Measurements from ENCODE around the gene MEIOB. TPM values are rescaled to one million over a fixed set of nuclear protein-coding genes. Genes with fewer than 3 reads are reported as not detected.

MEIOB gene
- total RNA-seq, 1 donor from 2014 or later = 3.7 TPM

DNA sequence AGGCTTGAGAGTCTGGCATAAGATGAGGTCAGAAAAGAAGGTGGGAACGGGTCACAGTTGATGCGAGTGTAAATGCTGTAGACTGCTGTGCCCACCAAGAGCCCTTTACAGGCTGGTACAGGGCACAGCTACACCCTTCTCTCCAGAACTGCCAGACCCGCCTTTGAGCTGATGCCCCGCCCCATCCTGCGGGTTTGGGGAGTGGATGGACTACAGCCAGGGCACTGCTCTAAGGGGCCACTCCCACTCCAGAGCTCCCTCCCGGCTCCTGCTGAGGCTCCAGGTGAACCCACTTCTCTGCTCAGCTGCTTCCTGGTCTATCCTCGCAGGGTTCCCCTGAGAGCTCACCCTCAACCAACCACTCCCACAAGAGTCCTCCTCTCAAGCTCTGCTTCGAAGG lies 12.3 kb downstream of the MEIOB start:
- no peak for DNase-seq (ENCODE audit: low spot score)
- no peaks in the 10 kb centered on the region for H3K36me3 ChIP-seq

DNA sequence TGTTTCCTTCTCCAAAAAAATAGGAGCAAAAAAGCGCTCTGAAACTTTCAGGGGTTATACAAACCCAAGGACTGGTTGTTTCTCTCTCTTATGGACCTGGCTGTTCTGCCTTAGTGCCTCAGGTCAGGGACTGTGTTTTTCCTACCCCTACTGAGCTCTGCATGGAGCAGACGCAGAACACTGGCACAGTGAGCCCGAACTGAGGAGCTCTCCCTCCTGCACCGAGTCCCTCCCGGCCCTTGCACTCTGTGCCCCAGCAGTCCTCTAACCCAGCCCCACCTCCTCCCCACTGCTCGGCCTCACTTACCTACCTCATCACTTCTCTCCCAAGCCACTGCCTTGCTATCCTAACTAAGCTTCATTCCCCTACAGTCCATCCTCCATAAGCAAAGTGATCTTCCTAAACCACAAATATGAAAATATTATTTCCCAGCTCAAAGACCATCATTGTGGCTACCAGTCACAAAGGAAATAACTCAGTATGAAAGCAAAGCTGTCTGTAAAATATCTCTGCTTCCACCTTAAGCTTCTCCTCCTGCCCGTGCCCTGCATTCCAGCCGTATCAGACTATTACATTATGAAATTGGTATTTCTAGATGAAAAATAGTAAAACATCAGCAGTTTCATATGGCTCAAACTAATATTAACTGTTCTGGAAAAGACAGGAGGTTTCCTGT lies 13.6 kb downstream of the MEIOB start:
- H3K27ac ChIP-seq = no peak overlapping the region
- H3K4me2 ChIP-seq = no peak overlapping the region
- H3K27me3 ChIP-seq = peaks cover 84% of the 10 kb centered on the region
- H4K20me1 ChIP-seq (ENCODE audit: low read depth) = no peaks in the 10 kb centered on the region
- no peak for DNase-seq (ENCODE audit: low spot score)
- no peaks in the 10 kb centered on the region for H3K9me3 Mint-ChIP-seq
- no peak overlapping the region for H3K4me3 ChIP-seq
- TF ChIP-seq, protein P1, sequence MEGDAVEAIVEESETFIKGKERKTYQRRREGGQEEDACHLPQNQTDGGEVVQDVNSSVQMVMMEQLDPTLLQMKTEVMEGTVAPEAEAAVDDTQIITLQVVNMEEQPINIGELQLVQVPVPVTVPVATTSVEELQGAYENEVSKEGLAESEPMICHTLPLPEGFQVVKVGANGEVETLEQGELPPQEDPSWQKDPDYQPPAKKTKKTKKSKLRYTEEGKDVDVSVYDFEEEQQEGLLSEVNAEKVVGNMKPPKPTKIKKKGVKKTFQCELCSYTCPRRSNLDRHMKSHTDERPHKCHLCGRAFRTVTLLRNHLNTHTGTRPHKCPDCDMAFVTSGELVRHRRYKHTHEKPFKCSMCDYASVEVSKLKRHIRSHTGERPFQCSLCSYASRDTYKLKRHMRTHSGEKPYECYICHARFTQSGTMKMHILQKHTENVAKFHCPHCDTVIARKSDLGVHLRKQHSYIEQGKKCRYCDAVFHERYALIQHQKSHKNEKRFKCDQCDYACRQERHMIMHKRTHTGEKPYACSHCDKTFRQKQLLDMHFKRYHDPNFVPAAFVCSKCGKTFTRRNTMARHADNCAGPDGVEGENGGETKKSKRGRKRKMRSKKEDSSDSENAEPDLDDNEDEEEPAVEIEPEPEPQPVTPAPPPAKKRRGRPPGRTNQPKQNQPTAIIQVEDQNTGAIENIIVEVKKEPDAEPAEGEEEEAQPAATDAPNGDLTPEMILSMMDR (IDR thresholded peaks at IDR 0.05) = no peak
- no peak for TF ChIP-seq EZH2phosphoT487 (IDR thresholded peaks at IDR 0.05)
- TF ChIP-seq EZH2 (IDR thresholded peaks at IDR 0.05) = no peak
- H3K9me3 ChIP-seq (ENCODE audit: low read depth) = no peaks in the 10 kb centered on the region
- no peaks in the 10 kb centered on the region for H3K79me2 ChIP-seq (ENCODE audit: low read depth)
- H3K4me1 Mint-ChIP-seq = peaks cover 8% of the 10 kb centered on the region
- no peak overlapping the region for H3K9ac ChIP-seq
- H3K36me3 Mint-ChIP-seq = no peaks in the 10 kb centered on the region
- H3K27me3 Mint-ChIP-seq (ENCODE audit: insufficient read depth, low read depth) = peaks cover 31% of the 10 kb centered on the region
- no peaks in the 10 kb centered on the region for H3F3A ChIP-seq (ENCODE audit: low read depth)
- H3K36me3 ChIP-seq = no peaks in the 10 kb centered on the region
- no peak overlapping the region for H3K27ac Mint-ChIP-seq
- no peak overlapping the region for H2AFZ ChIP-seq (replicated peaks)
- no peak overlapping the region for H3K4me3 Mint-ChIP-seq
- H3K4me1 ChIP-seq = no peaks in the 10 kb centered on the region

More for the DNA sequence above, 12.3 kb downstream of the MEIOB start:
- peaks cover 28% of the 10 kb centered on the region for H3K27me3 Mint-ChIP-seq (ENCODE audit: insufficient read depth, low read depth)
- no peaks in the 10 kb centered on the region for H3F3A ChIP-seq (ENCODE audit: low read depth)
- H4K20me1 ChIP-seq (ENCODE audit: low read depth) = no peaks in the 10 kb centered on the region
- no peak overlapping the region for H3K4me3 ChIP-seq
- H3K36me3 Mint-ChIP-seq = no peaks in the 10 kb centered on the region
- H3K9ac ChIP-seq = no peak overlapping the region
- H3K27me3 ChIP-seq = peaks cover 79% of the 10 kb centered on the region
- H3K9me3 ChIP-seq (ENCODE audit: low read depth) = no peaks in the 10 kb centered on the region
- H3K79me2 ChIP-seq (ENCODE audit: low read depth) = no peaks in the 10 kb centered on the region
- no peak overlapping the region for H3K27ac Mint-ChIP-seq
- TF ChIP-seq EZH2 (IDR thresholded peaks at IDR 0.05) (no peak), EZH2phosphoT487 (IDR thresholded peaks at IDR 0.05) (no peak)
- TF ChIP-seq, protein P1 (IDR thresholded peaks at IDR 0.05) = no peak
- H2AFZ ChIP-seq (replicated peaks) = no peak overlapping the region
- H3K4me2 ChIP-seq = no peak overlapping the region
- no peak overlapping the region for H3K4me3 Mint-ChIP-seq
- H3K27ac ChIP-seq = no peak overlapping the region
- no peaks in the 10 kb centered on the region for H3K9me3 Mint-ChIP-seq
- peaks cover 8% of the 10 kb centered on the region for H3K4me1 Mint-ChIP-seq
- H3K4me1 ChIP-seq = no peaks in the 10 kb centered on the region

DNA sequence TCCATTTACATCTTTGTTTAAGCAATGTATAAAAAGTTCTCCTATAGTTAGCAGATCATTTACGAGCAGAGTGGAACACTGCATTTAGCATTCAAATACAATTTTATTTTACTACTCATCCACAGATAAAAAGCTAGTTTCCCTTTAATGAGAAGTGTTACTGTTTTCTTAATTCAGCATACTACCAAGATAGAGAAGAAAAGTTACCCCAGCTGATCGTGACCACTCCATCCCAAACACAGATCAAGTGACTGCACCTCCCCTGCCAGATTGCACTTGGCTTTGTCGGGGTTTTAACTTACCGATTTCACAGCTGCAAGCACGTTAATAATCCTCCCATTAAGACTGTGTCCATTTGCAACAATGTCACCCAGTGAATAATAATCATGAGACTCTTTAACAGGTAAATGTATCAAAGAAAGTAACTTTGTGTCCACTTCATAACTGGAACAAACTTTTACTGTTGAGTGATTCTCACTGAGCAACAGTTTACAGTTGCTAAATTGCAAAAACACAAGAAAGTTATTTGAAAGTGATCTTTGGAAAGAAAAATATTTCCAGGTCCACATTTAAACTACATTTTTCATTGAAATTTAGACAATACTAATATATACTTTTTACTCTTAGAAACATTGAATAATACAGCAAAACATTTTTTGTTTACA lies 14.4 kb downstream of the MEIOB start:
- H3K4me3 Mint-ChIP-seq = peak overlapping the region; percentile 1
- TF ChIP-seq EZH2 (IDR thresholded peaks at IDR 0.05) = no peak
- TF ChIP-seq, protein P1 (IDR thresholded peaks at IDR 0.05) = no peak
- no peak for TF ChIP-seq EZH2phosphoT487 (IDR thresholded peaks at IDR 0.05)
- no peak for DNase-seq (ENCODE audit: low spot score)
- H2AFZ ChIP-seq (replicated peaks) = no peak overlapping the region
- H4K20me1 ChIP-seq (ENCODE audit: low read depth) = no peaks in the 10 kb centered on the region
- peaks cover 31% of the 10 kb centered on the region for H3K27me3 Mint-ChIP-seq (ENCODE audit: insufficient read depth, low read depth)
- H3K36me3 Mint-ChIP-seq = no peaks in the 10 kb centered on the region
- H3K4me2 ChIP-seq = no peak overlapping the region
- no peaks in the 10 kb centered on the region for H3K4me1 ChIP-seq
- H3K27me3 ChIP-seq = peaks cover 91% of the 10 kb centered on the region
- no peak overlapping the region for H3K27ac Mint-ChIP-seq
- H3K27ac ChIP-seq = no peak overlapping the region
- peaks cover 8% of the 10 kb centered on the region for H3K4me1 Mint-ChIP-seq
- H3K9me3 ChIP-seq (ENCODE audit: low read depth) = no peaks in the 10 kb centered on the region
- H3K36me3 ChIP-seq = no peaks in the 10 kb centered on the region
- no peaks in the 10 kb centered on the region for H3K9me3 Mint-ChIP-seq
- no peak overlapping the region for H3K4me3 ChIP-seq
- H3K79me2 ChIP-seq (ENCODE audit: low read depth) = no peaks in the 10 kb centered on the region
- no peak overlapping the region for H3K9ac ChIP-seq
- no peaks in the 10 kb centered on the region for H3F3A ChIP-seq (ENCODE audit: low read depth)
